Mucosa of stomach (tissue), 1 donor: Measurements from ENCODE around the gene CGRRF1.

Experiments used
- H3K27me3 ChIP-seq: one replicate; pipeline ENCODE4 v1.7.0; 2013; ENCODE audit warnings: mild to moderate bottlenecking, low read length; ENCODE audit not compliant: control insufficient read depth, insufficient read depth
- H3K36me3 ChIP-seq: one replicate; pipeline ENCODE4 v1.7.0; 2013; ENCODE audit warnings: low read length; ENCODE audit not compliant: control insufficient read depth, insufficient read depth
- H3K4me1 ChIP-seq: one replicate; pipeline ENCODE4 v1.7.0; 2013; ENCODE audit warnings: mild to moderate bottlenecking, low read length; ENCODE audit not compliant: control insufficient read depth, insufficient read depth
- H3K4me3 ChIP-seq: one replicate; pipeline ENCODE4 v1.7.0; 2013; ENCODE audit warnings: low read length
- H3K9ac ChIP-seq: one replicate; pipeline ENCODE4 v1.7.0; 2013; ENCODE audit warnings: mild to moderate bottlenecking, low read length, moderate library complexity
- H3K9me3 ChIP-seq: one replicate; pipeline ENCODE4 v1.7.0; 2013; ENCODE audit warnings: mild to moderate bottlenecking, low read length, moderate library complexity; ENCODE audit not compliant: control insufficient read depth
- donor health status: Pancreatic carcinoma.

Gene CGRRF1

DNA sequence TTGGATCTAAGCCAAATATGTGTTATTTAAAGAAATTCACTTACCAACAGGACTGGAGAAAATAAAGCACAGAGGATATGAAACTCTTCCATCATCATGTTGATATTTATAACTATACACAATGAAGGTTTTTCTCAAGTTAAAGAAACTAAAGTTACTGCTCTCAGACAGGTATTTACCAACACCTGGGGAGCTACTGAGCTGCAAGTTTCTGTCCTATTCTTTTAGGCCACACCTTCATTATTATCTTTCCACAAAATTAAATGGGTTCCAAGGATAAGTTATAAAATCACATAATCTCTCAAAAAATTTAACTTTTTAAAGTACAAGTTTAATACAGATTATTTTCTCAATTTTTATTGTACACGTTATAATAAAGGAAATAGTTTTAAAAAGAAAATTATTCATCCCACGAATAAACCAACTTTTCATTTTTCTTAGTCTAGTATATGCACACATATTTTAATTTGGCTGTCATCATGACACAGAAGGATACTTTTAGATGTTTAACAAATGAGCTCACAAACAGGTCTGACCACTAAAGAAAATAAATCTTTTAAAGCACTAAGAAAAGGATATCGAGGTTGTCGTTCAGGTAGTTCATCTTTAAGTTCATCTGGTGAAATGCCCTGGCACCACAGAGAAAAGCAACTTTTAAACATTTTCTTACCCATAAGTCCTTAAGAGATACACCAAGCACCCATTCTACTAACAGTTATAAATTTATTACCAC, 28.7 kb upstream of the CGRRF1 start:
- Histone ChIP-seq H3K4me3 (no peak overlapping the region), H3K27me3 (no peaks in the 10 kb centered on the region), H3K9ac (no peak overlapping the region), H3K36me3 (no peaks in the 10 kb centered on the region), H3K9me3 (no peaks in the 10 kb centered on the region), H3K4me1 (no peaks in the 10 kb centered on the region)

DNA sequence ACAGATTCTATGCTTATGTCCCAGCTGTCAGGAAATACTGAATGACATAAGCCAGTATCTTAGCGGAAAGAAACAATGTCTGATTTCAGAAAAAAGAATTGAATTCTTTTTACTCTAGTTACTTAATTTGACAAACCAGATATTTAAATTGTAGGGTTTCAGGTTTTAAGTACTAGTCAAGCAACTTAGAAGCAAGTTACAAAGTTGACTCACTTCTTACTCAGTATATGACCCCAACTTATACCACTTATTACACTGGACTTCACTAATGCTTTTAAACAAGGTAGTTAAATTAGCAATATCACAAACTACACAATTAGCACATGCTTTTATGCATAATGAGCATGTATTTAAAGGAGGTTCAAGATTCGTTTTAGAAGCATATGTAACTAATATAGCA, 28.0 kb upstream of the CGRRF1 start:
- H3K4me1 ChIP-seq, result no peaks in the 10 kb centered on the region
- H3K4me3 ChIP-seq, result no peak overlapping the region
- H3K27me3 ChIP-seq, result no peaks in the 10 kb centered on the region
- H3K9me3 ChIP-seq, result no peaks in the 10 kb centered on the region
- H3K9ac ChIP-seq, result no peak overlapping the region
- H3K36me3 ChIP-seq, result no peaks in the 10 kb centered on the region

DNA sequence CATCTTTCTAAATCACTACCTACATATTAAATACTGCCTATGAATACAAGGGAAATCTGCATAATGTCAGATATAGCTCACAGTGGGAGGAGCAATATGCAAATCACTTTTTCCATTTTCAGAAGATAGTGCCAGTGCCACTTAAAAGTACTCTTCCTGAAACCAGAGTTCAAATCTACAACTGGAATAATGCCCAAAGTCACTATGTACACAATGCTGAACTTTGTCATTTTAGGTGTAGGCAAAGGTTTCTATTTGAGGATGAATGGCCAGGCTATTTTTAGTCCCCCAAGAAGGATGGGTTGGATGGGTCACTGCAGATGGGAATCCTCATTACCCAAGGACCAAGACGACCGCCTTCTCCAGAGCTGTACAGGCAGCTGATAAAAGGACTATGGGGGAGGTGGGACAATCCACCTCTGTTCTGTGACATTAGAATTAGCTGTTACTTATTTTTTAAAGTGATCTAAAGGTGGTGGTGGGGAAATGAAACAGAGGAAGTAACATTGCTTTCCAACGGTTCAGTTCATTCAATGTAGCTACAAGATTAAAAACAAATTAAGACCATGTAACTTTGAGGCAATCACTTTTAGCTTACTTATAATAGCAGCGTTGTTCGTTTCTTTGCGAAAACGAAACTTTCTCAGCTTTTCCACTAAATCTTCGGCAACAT, 26.5 kb upstream of the CGRRF1 start:
- no peaks in the 10 kb centered on the region for H3K9me3 ChIP-seq
- no peaks in the 10 kb centered on the region for H3K27me3 ChIP-seq
- no peak overlapping the region for H3K9ac ChIP-seq
- H3K4me3 ChIP-seq, result no peak overlapping the region
- no peaks in the 10 kb centered on the region for H3K36me3 ChIP-seq
- peaks cover 7% of the 10 kb centered on the region for H3K4me1 ChIP-seq

DNA sequence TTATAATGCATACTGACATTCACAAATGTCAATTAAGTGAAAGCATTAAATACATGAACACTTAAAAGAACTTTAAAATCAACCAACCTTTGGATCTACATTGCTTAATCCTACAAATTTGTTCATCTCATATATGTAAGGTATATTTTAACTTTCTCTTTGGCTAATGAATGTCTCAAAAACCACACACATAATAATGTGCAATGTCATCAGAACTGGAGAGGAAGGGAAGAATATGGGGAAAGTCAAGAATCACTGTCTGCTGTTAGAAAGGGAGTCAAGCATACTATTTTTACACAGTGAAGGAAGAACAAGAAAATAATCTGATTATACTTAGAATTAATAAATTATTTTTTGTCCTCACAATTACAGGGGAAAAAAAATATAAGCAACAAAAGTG, 25.9 kb upstream of the CGRRF1 start:
- no peaks in the 10 kb centered on the region for H3K36me3 ChIP-seq

DNA sequence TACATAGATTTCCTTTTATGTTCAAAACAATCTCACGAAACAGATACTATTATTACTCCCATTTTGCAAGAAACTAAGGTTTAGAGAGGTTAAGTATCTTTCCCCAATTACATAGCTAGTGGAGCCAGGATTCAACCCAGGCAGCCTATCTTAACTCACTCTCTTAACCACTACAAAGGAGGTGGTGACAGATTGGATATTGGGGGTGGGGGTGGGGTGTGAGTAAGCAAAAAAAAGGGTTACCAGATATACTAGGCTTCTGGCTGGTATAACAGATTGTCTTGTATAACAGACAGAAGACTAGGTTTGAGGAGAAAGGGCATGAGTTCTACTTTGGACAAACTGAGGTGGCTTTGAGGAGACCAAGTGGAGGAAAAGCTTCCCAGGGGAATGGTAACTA, 23.0 kb upstream of the CGRRF1 start:
- Histone ChIP-seq H3K4me1 (peaks cover 13% of the 10 kb centered on the region), H3K36me3 (no peaks in the 10 kb centered on the region), H3K9ac (no peak overlapping the region), H3K9me3 (no peaks in the 10 kb centered on the region), H3K27me3 (no peaks in the 10 kb centered on the region), H3K4me3 (no peak overlapping the region)

More for the DNA sequence above, 25.9 kb upstream of the CGRRF1 start:
- no peak overlapping the region for H3K9ac ChIP-seq
- no peaks in the 10 kb centered on the region for H3K9me3 ChIP-seq
- no peak overlapping the region for H3K4me3 ChIP-seq
- H3K27me3 ChIP-seq, result no peaks in the 10 kb centered on the region
- peaks cover 7% of the 10 kb centered on the region for H3K4me1 ChIP-seq

DNA sequence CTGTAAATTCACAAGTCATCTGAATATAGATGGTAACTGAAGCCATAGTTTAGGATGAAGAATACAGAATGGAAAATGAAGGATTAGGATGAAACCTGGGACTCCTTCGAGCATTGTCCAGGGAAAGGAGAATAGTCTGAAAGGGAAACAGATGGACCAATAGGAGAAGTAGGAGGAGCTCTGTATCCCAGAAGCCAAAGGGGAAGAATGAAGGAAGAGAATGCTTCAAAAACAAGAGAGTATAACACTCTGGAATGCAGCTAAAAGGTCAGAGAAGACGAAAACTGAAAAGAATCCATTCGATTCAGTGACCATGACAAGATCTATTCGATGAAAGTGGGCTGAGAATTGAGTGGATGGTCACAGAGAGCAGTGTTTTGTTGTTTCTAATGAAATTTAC, 21.9 kb upstream of the CGRRF1 start:
- Histone ChIP-seq H3K9me3 (no peaks in the 10 kb centered on the region), H3K36me3 (no peaks in the 10 kb centered on the region), H3K4me3 (peak overlapping the region; percentile 83), H3K9ac (peak overlapping the region; percentile 98), H3K4me1 (peaks cover 13% of the 10 kb centered on the region), H3K27me3 (no peaks in the 10 kb centered on the region)

DNA sequence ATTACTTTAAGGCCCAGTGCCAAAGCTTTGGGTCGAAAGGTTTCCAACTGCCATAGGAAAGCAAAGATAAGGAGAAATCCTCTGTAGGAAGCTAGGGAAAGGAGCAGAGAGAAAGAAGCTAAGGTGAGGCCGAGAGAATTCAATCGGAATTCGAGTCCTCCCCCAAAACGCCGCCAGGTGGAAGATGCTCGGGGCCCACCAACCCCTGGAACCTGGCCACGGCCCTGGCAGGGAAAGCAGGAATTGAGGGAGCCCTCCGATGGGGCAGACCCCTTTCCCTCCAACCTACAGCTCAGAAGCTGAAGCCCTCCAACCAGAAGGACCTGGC, 21.4 kb upstream of the CGRRF1 start:
- H3K9me3 ChIP-seq, result no peaks in the 10 kb centered on the region
- peak overlapping the region; percentile 83 for H3K4me3 ChIP-seq
- H3K36me3 ChIP-seq, result no peaks in the 10 kb centered on the region
- peak overlapping the region; percentile 98 for H3K9ac ChIP-seq
- H3K4me1 ChIP-seq, result peaks cover 13% of the 10 kb centered on the region
- H3K27me3 ChIP-seq, result no peaks in the 10 kb centered on the region

DNA sequence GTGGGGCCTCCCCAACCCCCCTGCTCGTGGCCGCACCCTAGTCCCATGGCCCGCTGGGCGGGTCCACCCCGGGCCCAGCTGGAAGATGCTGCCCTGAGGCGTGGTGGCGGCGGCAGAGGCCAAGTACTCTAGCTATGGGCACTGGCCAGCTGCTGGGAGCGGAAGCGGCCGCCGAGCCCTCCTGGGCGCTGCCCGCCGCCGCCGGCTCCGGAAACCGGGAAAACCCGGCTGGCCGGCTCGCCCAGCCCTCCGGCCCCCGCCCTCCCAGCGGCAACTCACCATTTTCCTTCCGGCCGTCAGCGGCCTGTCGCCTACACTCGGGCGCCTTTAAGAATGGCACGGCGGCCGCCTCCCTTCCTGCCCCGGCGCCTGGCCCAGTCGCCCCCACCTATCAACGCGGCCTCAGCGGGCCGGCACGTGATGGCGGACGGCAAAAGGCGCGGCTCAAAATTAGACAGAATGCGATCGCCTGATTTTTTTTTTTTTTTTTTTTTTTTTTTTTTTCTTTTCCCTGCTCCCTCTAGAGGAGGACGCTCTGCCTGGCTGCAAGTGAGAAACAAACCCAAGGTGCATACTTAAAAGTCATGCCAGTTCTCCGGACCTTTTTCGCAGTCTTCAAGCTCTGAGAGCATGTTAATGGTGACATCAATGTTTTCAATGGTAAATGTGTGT, 20.9 kb upstream of the CGRRF1 start, which contains the start of gene GMFB:
TSS of gene GMFB (minus strand) at position 335 of the 672 bp plus-strand sequence. CDS start at position 282, 53 bp downstream.
- Histone ChIP-seq H3K9me3 (no peaks in the 10 kb centered on the region), H3K4me3 (peak within 1 kb of the TSS; percentile 83), H3K9ac (peak within 1 kb of the TSS; percentile 98), H3K27me3 (no peaks in the 10 kb centered on the region), H3K4me1 (peaks cover 13% of the 10 kb centered on the region), H3K36me3 (no peaks in the 10 kb centered on the region)

DNA sequence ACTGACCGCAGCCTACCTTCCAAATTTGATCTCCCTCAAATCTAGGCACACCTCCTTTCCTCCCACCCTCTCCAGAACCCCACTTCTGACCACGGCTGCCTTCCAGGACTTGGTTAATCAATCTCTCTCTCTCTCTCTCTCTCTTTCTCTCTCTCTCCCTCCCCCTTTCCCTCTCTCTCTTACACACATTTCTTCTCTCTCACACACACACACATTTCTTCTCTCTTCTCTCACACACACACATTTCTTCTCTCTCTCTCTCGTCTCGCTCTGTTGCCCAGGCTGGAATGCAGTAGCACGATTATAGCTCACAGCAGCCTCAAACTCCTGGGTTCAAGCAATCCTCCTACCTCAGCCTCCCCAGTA, 20.4 kb upstream of the CGRRF1 start:
- Histone ChIP-seq H3K36me3 (no peaks in the 10 kb centered on the region), H3K4me1 (peaks cover 13% of the 10 kb centered on the region), H3K27me3 (no peaks in the 10 kb centered on the region), H3K9me3 (no peaks in the 10 kb centered on the region), H3K4me3 (peak overlapping the region; percentile 23), H3K9ac (peak overlapping the region; percentile 98)

DNA sequence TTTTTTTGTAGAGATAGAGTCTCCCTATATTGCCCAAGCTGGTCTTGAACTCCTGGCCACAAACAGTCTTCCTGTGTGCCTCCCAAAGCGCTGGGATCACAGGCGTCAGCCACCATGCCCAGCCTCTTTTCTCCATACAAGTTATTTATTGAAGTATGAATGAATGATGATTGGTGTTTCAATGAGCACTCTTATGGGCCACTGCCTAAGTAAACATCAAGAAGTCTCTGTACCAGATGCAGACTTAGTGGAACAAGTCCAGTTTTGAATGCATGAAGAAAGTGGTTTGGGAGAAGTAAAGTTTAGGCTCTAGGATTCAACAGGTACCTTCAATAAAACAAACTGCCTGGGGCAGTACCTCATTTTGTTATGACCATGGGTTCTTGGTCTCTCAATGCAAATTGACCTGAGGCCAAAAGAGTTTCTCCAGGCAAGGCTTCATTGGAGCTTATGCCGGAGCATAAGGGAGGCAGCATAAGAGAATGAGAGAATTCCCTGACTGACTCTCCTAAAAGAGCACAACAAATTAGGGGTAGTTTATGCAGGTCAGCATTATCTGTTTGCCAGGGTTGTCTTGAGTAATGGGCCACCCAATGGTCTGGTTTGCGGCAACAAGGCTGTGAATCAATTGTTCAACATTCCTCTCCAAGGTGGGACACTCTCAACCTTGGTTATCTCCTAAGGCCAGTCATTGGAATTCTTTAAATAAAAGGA, 19.8 kb upstream of the CGRRF1 start:
- Histone ChIP-seq H3K36me3 (no peaks in the 10 kb centered on the region), H3K4me3 (no peak overlapping the region), H3K9me3 (no peaks in the 10 kb centered on the region), H3K27me3 (no peaks in the 10 kb centered on the region), H3K4me1 (peaks cover 13% of the 10 kb centered on the region), H3K9ac (peak overlapping the region; percentile 98)

DNA sequence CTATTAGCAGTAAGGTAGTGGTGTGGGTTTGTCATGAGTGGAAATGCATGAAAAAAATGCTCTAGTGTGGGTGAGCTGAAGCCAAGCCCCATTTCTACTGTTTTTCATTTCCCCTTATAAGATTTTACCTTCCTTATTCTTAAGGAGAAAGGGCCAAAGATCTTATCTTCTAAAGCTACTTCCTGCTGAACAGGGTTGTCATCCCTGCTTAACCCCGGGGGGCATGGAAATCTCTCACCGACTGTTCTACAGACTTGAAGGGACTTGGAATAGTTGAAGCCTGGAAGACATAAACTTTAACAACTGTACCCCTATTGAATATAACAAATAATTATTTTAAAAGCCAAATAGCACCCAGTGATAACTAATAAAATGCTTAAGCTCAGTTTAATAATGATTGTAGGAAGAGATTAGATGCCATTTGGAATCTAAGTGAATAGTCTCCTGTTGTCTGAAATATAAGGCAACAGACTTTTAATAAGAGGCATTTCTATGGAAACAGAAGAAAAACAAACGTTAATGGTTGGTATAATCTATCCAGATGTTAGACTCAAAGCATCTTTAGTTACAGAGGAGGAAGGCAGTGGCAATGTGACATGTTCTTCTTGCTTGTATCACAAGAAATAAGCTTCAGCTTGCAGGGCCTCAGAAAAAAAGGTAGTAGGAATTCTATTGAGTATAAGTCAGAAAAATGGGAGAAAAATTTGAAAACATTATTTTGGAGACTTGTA, 19.1 kb upstream of the CGRRF1 start:
- peaks cover 13% of the 10 kb centered on the region for H3K4me1 ChIP-seq
- no peak overlapping the region for H3K9ac ChIP-seq
- H3K27me3 ChIP-seq, result no peaks in the 10 kb centered on the region
- H3K4me3 ChIP-seq, result no peak overlapping the region
- no peaks in the 10 kb centered on the region for H3K36me3 ChIP-seq
- H3K9me3 ChIP-seq, result no peaks in the 10 kb centered on the region
